NCI-H146 treated with DMSO at 0.1 percent for 48 hours (cell line): ENCODE results near the gene TFAP2E.

Experiments
- DNase-seq: peaks from one replicate; lab custom pipeline; 2025; ENCODE audit not compliant: unreplicated experiment; lab: John Stamatoyannopoulos, UW

TFAP2E gene

DNA sequence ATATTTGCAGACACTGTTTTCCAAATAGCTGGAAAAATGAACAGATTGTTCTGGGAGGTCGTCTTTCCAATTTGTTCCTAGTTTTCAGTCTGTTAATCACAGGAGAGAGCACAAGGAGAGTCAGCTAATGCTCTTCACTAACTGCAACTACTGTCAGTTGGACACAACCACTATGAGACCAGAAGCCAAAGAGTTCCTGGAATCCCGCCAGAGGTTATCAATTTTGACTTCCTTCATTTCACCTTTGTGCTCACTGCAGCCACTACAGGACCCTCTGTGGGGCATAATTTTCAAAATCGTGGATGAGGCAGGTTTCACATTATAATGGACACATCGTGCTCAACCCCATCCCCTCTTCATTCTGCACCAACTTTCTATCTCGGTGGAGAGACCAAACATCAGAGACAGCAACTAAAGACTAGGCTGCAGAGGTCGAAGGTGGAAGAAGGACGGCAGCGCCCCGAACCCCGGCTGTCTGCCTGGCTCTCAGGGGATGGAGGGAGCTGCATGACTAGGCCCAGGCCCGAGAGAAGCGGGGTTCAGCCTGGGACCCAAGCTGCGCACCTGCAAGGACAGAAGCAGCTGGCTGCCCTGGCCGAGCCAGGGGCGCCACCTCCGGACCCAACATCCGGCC lies 16.5 kb upstream of the TFAP2E start:
- no peak for DNase-seq

DNA sequence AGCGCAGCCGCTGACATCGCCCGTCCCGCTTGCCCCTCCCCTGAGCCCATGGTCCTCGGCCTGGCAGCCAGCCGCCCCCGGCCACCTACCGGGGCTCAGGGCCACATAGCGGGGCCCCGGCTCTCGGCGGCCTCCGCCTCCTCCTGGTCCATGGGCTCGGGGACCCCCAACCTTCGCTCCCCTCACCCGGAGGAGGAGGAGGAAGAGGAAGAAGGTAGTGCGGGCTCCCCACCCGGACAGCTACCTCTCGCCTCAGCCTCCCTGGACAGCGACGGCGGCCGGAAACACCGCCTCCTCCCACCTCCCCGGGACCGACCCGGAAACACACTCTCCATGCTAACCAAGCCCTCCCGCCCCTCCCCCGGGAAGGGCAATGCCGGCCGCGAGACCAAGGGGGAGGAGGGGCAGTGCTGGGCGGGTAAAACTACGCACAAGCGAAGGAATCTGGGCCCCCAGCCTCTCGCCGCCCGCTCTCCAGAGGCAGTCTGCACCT lies 15.9 kb upstream of the TFAP2E start, which contains the start of gene KIAA0319L:
Gene KIAA0319L, minus strand, starts transcription at position 286 of the 493 bp plus-strand sequence. CDS start 2,912 bp downstream, outside the sequence.
- peak; percentile 77 for DNase-seq

DNA sequence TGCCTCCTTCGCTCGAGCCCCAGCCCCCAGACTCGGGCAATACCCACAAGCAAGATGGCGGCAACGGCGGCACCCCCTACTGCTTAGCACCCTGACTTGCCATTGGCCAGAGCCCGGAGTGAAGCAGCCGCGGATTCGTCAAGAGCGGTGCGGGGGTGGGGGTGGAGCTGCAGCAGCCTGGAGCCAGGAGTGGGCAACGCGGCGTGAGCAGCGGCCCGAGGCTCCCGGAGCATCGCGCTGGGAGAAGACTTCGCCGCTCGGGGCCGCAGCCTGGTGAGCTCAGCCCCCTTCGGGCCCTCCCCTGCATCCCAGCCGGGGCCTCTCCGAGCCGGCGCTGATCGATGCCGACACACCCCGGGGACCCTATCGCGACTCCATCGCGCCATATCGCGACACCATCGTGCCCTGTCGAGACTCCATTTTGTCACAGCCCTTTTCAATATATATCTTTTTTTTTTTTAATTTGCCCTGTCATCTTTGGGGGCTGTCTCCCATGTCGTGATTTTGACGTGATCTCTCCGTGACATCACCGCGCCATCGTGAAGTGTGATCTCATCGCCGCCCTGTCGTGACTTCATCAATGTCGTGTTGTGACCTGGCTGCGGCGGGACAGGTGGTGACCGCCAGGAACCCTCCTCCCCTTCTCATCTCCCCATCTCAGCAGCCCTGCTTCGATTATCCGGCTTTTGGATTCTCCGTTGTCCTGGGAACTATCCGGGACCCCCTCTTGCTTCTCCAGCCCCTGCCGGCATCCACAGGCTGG lies 15.3 kb upstream of the TFAP2E start, which contains the start of gene NCDN:
Gene NCDN, plus strand, starts transcription at position 189 of the 763 bp plus-strand sequence. Its CDS starts 392 bp downstream, at position 581.
- peak; percentile 81 for DNase-seq

DNA sequence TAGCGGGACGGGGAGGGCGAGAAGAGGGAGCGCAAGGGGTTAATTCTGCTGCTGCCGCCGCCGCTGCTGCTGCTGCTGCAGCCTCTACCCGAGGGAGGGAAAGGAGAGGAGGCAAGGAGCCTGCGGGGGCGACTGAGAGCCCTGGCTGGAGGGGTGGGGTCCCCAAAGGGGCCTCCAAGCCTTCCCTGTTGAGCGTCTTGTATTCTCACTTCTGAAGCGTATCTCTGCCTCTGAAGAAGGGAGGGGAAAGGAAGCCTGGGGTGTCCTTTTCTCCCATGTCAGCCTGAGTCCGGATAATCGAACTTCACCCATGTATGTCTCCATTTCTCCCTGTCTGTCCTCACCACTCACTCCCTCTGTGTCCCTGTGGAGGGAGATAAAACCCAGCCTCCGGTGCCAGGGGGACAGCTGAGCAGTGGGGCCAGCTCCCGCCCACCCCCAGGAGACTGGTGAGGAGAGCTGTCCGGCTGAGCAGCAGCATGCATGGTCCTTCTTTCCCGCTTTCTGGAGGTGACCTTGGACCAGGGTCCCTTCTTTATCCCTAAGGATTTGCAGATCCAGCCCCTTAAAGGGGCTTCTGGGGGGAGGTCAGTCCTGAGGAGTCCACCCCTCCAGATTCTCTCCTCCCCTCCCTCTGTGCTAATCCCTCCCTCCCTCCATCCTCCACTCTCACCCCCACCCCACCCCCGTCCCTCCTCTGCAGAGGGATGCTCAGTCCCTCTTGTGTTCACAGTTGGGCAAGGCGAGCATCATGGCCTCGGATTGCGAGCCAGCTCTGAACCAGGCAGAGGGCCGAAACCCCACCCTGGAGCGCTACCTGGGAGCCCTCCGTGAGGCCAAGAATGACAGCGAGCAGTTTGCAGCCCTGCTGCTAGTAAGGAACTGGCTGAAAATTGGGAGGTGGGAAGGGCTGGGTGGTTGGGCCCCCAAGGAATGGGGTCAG lies 14.5 kb upstream of the TFAP2E start:
- DNase-seq: no peak

DNA sequence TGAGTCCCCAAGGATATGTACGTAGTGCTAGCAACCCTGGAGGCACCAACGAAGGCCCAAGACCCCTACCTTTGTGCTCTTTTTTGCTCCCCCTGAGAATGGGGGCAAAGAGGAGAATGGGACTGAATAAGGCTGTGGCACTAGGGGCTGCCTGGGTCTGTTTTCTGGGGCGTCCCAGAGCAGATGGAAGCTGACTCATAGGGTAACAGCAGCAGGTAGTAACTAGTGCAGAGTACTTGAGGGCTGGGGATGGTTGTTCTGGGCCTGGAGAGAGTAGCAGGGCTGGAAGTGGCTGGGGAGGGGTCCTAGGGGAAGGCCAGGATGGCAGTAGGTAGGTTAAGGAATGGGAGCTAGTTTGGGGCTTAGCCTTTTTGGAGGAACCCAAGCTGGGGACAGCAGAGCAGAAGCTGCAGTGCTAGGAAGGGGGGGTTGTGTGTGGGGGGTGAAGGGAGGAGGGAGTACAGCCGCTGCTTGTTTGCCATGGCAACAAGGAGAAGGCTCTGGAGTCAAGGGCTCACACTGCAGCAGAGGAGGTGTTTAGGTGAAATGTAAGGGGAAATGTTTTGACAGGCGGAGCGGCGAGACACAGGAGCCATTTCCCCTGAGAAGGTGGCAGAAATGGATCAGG lies 13.7 kb upstream of the TFAP2E start:
- DNase-seq: no peak

DNA sequence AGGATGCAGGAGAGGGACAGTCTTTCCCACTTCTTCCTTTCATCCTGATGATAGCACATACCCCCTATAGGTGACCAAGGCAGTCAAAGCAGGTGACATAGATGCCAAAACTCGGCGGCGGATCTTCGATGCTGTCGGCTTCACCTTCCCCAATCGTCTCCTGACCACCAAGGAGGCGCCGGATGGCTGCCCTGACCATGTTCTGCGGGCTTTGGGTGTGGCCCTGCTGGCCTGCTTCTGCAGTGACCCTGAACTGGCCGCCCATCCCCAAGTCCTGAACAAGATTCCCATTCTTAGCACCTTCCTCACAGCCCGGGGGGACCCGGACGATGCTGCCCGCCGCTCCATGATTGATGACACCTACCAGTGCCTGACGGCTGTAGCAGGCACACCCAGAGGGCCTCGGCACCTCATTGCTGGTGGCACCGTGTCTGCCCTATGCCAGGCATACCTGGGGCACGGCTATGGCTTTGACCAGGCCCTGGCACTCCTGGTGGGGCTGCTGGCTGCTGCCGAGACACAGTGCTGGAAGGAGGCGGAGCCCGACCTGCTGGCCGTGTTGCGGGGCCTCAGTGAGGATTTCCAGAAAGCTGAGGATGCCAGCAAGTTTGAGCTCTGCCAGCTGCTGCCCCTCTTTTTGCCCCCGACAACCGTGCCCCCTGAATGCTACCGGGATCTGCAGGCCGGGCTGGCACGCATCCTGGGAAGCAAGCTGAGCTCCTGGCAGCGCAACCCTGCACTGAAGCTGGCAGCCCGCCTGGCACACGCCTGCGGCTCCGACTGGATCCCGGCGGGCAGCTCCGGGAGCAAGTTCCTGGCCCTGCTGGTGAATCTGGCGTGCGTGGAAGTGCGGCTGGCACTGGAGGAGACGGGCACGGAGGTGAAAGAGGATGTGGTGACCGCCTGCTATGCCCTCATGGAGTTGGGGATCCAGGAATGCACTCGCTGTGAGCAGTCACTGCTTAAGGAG lies 12.6 kb upstream of the TFAP2E start:
- DNase-seq: no peak

DNA sequence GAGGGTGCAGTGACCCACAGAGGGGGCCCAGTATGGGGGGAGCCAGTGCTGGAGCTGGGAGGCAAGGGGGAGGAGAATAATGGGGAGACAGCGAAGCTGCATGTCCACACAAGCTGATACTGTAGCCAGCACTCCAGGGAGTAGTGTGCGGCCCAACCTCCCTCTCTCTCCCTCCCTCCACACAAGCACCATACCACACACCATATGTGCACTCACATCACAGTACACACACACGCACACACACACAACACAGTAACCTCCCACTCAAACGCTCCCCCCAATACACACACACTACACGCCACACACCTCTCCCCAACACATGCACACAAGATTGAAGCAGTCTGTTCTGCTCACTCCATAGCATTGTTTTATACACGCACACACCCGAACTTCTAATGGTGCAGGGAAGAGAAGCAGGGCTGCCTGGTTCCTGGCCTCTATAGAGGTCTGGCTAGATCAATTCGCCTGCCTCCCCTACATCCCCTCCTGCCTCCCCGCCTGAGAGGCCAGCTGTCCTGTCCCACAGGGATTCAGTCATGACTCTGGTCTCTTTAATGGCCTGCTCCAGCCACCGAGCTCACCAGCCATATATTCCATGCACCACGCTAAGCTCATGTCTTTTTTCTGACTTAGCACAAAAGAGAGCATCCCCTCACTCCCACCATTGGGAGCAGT lies 11.7 kb upstream of the TFAP2E start:
- DNase-seq: no peak

DNA sequence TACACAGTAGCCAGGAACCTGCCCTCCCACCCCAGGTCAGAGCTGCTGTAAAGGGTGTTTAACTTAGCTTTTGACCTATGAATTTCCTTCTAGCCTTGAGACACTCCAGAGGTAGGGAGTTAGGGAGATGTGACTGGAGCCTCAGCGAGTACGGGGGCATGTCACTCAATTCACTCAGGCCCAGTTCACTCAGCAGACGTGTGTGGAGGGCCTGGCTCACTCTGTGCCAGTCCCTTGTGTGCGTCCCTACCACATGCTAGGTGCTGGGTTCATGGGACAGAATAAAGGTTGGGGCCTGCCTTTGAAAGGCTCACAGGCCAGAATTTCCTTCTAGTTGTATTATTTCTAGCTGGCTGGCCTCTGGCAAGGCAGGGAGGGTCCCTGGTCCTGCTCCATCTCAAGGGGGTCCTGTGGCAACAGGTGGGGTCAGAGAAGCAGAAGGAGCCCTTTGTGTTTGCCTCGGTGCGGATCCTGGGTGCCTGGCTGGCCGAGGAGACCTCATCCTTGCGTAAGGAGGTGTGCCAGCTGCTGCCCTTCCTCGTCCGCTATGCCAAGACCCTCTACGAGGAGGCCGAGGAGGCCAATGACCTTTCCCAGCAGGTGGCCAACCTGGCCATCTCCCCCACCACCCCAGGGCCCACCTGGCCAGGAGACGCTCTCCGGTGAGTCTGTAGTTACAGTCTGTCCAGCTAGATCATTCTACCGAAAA lies 11.0 kb upstream of the TFAP2E start:
- DNase-seq: no peak

DNA sequence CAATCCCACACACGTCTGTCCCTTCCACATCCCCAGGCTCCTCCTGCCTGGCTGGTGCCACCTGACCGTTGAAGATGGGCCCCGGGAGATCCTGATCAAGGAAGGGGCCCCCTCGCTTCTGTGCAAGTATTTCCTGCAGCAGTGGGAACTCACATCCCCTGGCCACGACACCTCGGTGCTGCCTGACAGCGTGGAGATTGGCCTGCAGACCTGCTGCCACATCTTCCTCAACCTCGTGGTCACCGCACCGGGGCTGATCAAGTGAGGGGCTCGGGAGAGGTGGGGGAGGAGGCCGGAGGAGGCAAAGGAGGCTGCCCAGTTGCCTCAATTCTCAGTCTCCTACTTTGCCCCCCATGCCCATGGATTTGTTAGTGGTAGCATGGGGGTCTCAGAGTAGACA lies 9.9 kb upstream of the TFAP2E start:
- DNase-seq: no peak

DNA sequence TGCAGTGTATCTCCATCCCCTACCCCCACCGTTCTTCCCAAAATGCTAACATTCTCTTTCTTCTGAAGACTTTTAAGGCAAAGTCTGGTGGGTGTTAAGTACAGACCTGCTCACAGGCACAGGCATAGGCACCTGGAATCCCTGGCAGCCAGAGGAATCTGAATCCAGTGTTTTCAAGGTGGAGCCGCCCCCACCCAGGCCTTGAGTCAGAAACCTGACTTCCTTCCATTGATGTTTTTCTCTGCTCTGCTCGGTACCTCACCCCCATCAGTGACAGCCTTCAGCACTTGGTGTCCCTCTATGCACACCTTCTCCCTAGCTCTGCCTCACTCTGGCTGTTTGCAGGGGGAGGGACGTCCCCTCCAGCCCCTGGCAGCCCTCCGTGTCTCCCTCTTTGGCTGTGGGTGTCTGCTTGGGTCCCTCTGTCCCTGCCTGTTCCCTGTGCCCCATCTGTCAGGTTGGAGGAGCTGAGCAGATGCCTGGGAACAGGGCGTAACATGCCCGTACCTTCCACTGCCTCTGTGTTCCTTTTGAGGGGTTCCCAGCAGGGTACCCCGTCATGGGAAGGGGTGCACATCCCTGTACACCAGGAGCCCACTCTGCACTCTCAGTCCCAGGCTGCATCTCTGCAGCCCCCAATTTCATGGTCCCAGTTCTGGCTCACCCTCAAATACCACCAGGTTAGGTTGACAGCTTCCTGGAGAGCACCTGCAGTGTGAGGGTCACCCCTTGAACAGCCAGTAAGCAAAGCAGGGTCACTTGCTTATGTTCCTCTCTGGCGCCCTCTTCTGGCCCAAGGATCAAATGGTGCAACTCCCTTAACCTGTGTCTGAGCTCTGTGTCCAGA lies 8.9 kb upstream of the TFAP2E start:
- peak; percentile 26 for DNase-seq

DNA sequence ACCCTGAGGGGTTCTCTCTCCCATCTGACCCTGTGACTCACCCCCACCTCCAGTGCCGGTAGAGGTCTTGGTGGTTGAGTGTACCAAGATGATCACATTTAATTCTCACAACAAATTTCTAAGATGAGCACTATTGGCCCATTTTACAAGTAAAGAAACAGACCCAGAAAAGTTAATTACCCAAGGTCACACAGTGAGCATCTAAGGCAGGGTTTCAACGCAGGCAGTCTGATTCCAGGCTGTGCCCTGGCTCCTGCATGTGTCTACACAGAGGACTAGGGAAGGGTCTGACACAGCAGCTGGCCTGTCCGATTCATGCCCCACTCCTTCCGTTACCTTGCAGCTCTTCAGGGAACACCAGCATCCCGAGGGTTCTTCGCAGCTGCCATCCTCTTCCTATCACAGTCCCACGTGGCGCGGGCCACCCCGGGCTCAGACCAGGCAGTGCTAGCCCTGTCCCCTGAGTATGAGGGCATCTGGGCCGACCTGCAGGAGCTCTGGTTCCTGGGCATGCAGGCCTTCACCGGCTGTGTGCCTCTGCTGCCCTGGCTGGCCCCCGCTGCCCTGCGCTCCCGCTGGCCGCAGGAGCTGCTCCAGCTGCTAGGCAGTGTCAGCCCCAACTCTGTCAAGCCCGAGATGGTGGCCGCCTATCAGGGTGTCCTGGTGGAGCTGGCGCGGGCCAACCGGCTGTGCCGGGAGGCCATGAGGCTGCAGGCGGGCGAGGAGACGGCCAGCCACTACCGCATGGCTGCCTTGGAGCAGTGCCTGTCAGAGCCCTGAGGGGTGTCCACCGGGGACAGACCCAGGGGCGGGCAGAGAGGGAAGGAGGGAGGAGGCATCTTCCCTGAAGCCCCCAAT lies 8.0 kb upstream of the TFAP2E start:
- DNase-seq: no peak

DNA sequence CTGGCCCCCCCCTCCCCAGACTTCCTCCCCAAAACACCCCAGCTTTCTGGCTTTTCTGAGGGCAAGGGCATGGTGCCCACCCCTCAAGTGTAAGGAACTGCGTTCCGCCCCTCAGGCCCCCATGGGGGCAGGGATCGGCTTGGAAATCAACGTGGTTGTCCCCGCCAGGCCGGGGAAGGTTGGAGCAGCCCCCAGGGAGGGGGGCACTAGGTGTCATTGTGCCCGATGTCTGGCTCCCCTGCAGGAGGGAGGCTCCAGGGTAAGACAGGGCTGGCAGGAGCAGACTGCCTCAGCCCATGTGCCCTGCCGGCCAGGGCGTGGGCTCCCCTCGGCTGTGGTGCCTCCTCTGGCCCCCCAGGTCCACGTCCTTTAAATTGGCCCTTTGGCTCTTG lies 7.4 kb upstream of the TFAP2E start:
- no peak for DNase-seq

DNA sequence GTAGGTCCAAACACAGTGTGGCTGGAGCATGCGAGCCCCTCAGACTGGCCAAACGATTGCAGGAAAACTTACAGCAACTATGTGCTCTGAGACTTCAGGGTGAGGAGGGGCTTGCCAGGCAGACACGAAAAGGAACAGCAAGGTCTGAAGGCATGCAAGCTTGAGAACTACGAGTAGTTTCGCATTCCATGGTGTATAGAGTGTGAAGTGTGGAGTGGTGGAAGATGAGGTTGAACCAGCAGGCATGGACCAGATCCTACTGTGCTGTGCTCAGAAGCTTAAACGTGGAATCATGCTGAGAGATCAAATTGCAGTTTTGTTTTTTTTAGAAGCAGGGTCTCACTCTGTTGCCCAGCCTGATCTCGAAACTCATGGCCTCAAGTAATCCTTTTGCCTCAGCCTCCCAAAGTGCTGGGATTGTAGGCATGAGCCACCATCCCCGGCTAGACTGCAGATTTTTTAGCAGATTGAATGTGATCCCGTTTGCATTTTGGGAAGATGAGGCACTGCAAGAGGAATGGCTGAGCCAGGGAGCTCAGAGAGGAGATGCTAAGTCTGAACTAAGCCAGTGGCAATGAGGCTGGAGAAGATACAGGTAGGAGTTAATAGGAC lies 5.1 kb upstream of the TFAP2E start:
- DNase-seq: no peak

DNA sequence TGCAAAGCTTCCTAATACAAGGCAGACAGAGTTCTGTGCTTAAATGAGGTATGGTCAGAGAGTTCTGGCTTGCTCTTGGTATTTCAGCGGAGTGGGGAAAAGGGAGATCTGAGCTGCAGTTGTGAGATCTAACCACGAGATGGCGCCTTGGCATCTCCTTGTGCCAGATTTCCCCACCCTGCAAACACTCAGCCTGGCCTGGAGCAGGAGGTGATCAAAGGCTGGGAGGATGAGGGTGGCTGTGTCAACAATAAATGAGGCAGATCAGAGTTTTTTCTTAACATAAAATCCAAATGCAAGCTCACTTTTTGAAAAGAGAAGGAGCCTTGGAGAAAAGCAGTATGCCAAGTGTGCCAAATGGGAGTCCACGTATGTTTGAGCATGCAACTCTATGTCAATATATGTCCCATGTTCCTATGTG lies 4.1 kb upstream of the TFAP2E start:
- DNase-seq: no peak

DNA sequence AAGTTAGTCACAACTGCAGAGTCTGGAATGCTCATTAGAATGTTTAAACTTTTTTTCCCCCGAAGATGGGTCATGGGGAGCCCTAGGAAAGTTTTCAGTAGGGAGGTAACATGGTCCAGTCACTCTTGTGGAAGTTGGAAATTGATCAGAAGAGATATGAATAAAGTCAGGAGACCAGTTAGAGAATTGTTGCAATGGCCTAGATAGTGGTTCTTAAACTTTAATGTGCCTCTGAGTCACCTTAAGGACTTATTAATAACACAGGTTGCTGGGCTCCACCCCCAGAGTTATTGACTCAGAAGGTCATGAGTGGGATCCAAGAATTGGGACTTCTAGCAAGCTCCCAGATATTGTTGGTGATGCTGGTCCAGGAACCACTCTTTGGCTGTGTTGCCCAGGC lies 3.2 kb upstream of the TFAP2E start:
- no peak for DNase-seq

DNA sequence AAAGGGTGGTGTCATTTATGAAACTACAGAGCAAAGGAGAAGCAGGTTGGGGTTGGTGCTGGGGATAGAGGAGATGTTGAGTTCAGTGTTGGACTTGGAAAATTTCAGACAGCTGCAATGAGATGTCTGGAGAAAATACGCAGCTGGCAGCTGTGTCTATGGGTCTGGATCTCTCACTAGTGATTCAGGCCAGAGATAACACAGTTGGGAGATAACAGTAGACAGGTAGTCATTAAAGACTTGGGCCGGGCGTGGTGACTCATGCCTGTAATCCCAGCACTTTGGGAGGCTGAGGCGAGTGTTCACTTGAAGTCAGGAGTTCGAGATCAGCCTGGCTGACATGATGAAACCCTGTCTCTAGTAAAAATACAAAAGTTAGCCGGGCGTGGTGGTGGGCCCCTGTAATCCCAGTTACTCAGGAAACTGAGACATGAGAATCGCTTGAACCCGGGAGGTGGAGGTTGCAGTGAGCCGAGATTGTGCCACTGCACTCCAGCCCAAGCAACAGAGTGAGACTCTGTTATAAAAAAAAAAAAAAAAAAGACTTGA lies 2.5 kb upstream of the TFAP2E start:
- DNase-seq: no peak
